HL-60 (cell line): ENCODE results near the gene RPS6KA4.

Experiments used
- CTCF ChIP-seq: IDR thresholded peaks from one replicate; pipeline ENCODE4 v1.5.1; 2011; ENCODE audit warnings: low read length, control low read depth, inconsistent platforms; ENCODE audit not compliant: insufficient read depth
- POLR2AphosphoS5 ChIP-seq: IDR thresholded peaks from 2 replicates; pipeline ENCODE4 v1.6.1; 2012; ENCODE audit warnings: low read depth
- REST ChIP-seq: IDR thresholded peaks from 2 replicates; pipeline ENCODE4 v1.6.1; 2012; ENCODE audit warnings: low read depth; ENCODE audit not compliant: insufficient replicate concordance
- SPI1 ChIP-seq: IDR thresholded peaks from 2 replicates; pipeline ENCODE4 v1.6.1; 2012; ENCODE audit warnings: low read depth, mild to moderate bottlenecking, borderline replicate concordance

- TF ChIP-seq CTCF (no peak), POLR2AphosphoS5 (no peak), SPI1 (no peak), REST (no peak)
These were observed 25.4 kb upstream of the RPS6KA4 start for GRCh38 chr11:64333556-64333955.
